WERI-Rb-1 (cell line): ENCODE measurements around the gene TAGAP.

Experiments used
- DNase-seq: peaks from one replicate; pipeline ENCODE4 v3.0.0-alpha.2; 2020
- H3K27ac ChIP-seq: fragments of 250-450 bp; sonication (Bioruptor Pico); 2 replicates; pipeline ENCODE4 v1.5.1; 2020; ENCODE audit warnings: mild to moderate bottlenecking, moderate library complexity
- H3K27me3 ChIP-seq: fragments of 250-450 bp; sonication (Bioruptor Pico); 2 replicates; pipeline ENCODE4 v1.5.1; 2021; ENCODE audit warnings: mild to moderate bottlenecking, low read depth, moderate library complexity; ENCODE audit not compliant: insufficient read depth, severe bottlenecking
- H3K36me3 ChIP-seq: fragments of 250-450 bp; sonication (Bioruptor Pico); 2 replicates; pipeline ENCODE4 v1.5.1; 2020; ENCODE audit warnings: mild to moderate bottlenecking, moderate library complexity
- H3K4me3 ChIP-seq: 2 replicates; pipeline ENCODE4 v1.5.1; 2011; ENCODE audit warnings: low read depth, mild to moderate bottlenecking, control low read depth, low read length
- H3K9me3 ChIP-seq: fragments of 250-450 bp; sonication (Bioruptor Pico); 2 replicates; pipeline ENCODE4 v1.5.1; 2021; ENCODE audit warnings: mild to moderate bottlenecking, moderate library complexity; ENCODE audit not compliant: severe bottlenecking
- TF ChIP-seq, protein P1 (sequence below): IDR thresholded peaks from 2 replicates; pipeline ENCODE4 v1.5.1; 2011; ENCODE audit warnings: low read depth, mild to moderate bottlenecking, control low read depth, inconsistent platforms, low read length

TAGAP gene

GRCh38 chr6:159089909-159090308, 45.1 kb upstream of the TAGAP start:
- H3K9me3 ChIP-seq: no peaks in the 10 kb centered on the region
- H3K36me3 ChIP-seq: no peaks in the 10 kb centered on the region
- H3K27me3 ChIP-seq: no peaks in the 10 kb centered on the region
- no peak overlapping the region for H3K27ac ChIP-seq
- DNase-seq: no peak
- TF ChIP-seq, protein P1, sequence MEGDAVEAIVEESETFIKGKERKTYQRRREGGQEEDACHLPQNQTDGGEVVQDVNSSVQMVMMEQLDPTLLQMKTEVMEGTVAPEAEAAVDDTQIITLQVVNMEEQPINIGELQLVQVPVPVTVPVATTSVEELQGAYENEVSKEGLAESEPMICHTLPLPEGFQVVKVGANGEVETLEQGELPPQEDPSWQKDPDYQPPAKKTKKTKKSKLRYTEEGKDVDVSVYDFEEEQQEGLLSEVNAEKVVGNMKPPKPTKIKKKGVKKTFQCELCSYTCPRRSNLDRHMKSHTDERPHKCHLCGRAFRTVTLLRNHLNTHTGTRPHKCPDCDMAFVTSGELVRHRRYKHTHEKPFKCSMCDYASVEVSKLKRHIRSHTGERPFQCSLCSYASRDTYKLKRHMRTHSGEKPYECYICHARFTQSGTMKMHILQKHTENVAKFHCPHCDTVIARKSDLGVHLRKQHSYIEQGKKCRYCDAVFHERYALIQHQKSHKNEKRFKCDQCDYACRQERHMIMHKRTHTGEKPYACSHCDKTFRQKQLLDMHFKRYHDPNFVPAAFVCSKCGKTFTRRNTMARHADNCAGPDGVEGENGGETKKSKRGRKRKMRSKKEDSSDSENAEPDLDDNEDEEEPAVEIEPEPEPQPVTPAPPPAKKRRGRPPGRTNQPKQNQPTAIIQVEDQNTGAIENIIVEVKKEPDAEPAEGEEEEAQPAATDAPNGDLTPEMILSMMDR: no peak
- no peak overlapping the region for H3K4me3 ChIP-seq

GRCh38 chr6:159089443-159089842, 44.7 kb upstream of the TAGAP start:
- Histone ChIP-seq H3K4me3 (no peak overlapping the region), H3K9me3 (no peaks in the 10 kb centered on the region), H3K27ac (no peak overlapping the region), H3K36me3 (no peaks in the 10 kb centered on the region), H3K27me3 (no peaks in the 10 kb centered on the region)
- TF ChIP-seq, protein P1: no peak
- no peak for DNase-seq

DNA sequence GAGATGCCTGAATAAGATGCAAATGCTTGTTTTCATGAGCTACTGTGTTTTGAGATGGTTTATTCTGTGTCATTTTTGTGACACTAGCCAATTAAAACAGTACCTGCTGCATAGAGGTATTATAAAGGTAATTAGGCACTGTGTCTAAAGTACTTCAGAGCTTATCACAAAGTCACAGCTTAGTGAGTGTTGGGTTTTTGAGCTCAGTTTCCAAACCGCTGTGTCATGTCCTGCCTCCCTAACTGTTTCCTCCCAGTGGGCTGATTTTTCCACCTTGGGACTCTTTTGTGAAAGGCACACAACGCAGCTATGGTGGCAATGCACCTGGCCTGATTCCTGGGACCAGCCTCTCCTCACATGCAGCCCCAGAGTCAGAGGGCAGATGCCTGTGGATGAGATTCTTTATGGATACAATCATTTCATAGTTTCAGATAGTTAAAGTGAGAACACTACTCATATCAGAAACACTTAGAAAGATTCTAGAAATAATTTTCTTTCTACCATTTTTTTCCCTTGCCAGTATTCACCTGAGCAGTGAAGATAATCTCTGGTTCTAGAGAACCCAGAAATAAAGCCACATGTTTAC, 41.3 kb upstream of the TAGAP start:
- no peak for DNase-seq
- no peaks in the 10 kb centered on the region for H3K36me3 ChIP-seq
- H3K27ac ChIP-seq: no peak overlapping the region
- TF ChIP-seq, protein P1: no peak
- no peak overlapping the region for H3K4me3 ChIP-seq
- no peaks in the 10 kb centered on the region for H3K9me3 ChIP-seq
- no peaks in the 10 kb centered on the region for H3K27me3 ChIP-seq

- Histone ChIP-seq H3K27ac (no peak overlapping the region), H3K4me3 (no peak overlapping the region), H3K27me3 (no peaks in the 10 kb centered on the region), H3K9me3 (no peaks in the 10 kb centered on the region), H3K36me3 (no peaks in the 10 kb centered on the region)
- DNase-seq: no peak
- TF ChIP-seq, protein P1: no peak
Observed at GRCh38 chr6:159085396-159085895, 40.7 kb upstream of the TAGAP start.

DNA sequence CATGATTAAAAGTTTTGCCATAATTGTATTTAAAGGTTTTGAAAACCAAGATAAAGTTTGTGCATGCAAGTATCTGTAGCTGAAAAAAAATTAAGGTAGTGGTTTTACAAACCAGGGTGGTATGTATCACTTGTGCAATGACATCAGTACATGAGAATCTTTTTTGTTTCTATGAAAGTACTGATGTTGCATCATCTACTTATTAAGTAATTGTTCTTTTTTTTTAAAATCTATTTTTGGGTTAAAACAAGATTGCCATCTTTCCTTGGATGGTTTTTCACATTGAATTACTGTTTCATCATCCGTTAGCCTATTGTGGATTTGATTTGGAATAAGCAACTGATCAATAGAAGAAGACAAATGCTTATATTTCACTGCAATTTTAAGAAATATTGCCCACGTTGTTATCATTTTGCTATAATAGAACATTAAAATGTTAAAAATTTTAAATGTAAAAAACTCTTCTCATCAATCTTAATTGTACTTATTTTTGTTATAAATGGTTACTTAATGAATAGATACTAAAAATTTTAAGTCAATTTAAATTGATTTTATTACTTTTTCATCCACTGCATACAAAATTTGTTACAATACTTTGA, 39.8 kb upstream of the TAGAP start:
- no peak for DNase-seq
- Histone ChIP-seq H3K9me3 (no peaks in the 10 kb centered on the region), H3K27me3 (no peaks in the 10 kb centered on the region), H3K36me3 (no peaks in the 10 kb centered on the region), H3K4me3 (no peak overlapping the region), H3K27ac (no peak overlapping the region)
- TF ChIP-seq, protein P1: no peak
